ENCODE data around the gene NMD3. TPM values are rescaled to one million over a fixed set of nuclear protein-coding genes. Genes with fewer than 3 reads are reported as not detected.

NMD3 gene
- polyA plus RNA-seq, 1 experiment, result 53.5 TPM

DNA sequence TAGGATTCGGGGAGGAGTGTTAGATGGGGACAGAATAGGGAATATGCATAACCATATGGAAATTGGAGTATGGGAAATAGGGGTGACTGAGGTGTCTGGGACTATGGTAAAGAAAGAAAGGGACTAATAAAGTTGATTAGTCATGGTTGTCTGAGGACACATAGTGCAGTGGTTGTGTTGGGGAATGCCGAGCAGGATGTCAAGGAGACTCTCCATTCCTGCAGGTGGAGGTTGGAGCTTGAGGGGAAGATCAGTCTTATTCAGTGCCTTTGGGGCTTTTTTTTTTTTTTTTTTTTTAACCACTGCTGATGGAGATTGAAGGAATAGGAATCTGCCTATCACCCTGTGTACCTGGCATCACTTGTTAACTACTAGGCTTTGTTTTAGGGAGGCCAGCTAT lies 10.8 kb downstream of the NMD3 start:
- peaks cover 8% of the 10 kb centered on the region for H3K36me3 ChIP-seq (ENCODE audit: control insufficient read depth, insufficient read depth, low read length)
- no peak for DNase-seq (ENCODE audit: low read depth)
- TF ChIP-seq, protein P1, sequence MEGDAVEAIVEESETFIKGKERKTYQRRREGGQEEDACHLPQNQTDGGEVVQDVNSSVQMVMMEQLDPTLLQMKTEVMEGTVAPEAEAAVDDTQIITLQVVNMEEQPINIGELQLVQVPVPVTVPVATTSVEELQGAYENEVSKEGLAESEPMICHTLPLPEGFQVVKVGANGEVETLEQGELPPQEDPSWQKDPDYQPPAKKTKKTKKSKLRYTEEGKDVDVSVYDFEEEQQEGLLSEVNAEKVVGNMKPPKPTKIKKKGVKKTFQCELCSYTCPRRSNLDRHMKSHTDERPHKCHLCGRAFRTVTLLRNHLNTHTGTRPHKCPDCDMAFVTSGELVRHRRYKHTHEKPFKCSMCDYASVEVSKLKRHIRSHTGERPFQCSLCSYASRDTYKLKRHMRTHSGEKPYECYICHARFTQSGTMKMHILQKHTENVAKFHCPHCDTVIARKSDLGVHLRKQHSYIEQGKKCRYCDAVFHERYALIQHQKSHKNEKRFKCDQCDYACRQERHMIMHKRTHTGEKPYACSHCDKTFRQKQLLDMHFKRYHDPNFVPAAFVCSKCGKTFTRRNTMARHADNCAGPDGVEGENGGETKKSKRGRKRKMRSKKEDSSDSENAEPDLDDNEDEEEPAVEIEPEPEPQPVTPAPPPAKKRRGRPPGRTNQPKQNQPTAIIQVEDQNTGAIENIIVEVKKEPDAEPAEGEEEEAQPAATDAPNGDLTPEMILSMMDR (IDR thresholded peaks at IDR 0.05; ENCODE audit: insufficient read depth, low read depth, low read length), result no peak
- H3K4me3 ChIP-seq (ENCODE audit: low read depth, low read length), result no peak overlapping the region
- CTCF ChIA-PET, result interaction anchor here (0.7 kb wide), 1 partner anchor 124 kb away, joined by 3 read pairs; no protein-coding TSS in a partner anchor
- POLR2A ChIA-PET, result no interaction called here
- no peaks in the 10 kb centered on the region for H3K27me3 ChIP-seq (ENCODE audit: control insufficient read depth, insufficient read depth, low read length)

DNA sequence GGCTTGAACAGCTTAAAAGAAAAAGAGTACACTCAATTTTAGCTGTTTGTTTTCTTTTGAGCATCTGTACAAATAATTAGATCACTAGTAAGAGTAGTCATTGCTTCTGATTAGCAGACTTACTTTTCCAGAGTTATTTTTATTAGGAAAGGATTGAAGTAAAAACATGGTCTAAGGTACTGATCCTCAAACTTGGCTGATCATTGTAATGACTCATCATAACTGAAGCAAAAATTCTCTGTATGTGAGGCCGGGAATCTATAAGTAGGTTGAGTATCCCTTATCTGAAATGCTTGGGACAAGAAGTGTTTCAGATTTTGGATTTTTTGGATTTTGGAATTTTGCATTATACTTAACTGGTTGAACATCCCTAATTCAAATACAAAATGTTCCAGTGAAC lies 12.4 kb downstream of the NMD3 start:
- CTCF ChIA-PET, result no interaction called here
- Histone ChIP-seq H3K27me3 (ENCODE audit: control insufficient read depth, insufficient read depth, low read length) (no peaks in the 10 kb centered on the region), H3K36me3 (ENCODE audit: control insufficient read depth, insufficient read depth, low read length) (peaks cover 8% of the 10 kb centered on the region), H3K4me3 (ENCODE audit: low read depth, low read length) (no peak overlapping the region)
- no peak for DNase-seq (ENCODE audit: low read depth)
- TF ChIP-seq, protein P1 (IDR thresholded peaks at IDR 0.05; ENCODE audit: insufficient read depth, low read depth, low read length), result no peak
- POLR2A ChIA-PET, result no interaction called here

DNA sequence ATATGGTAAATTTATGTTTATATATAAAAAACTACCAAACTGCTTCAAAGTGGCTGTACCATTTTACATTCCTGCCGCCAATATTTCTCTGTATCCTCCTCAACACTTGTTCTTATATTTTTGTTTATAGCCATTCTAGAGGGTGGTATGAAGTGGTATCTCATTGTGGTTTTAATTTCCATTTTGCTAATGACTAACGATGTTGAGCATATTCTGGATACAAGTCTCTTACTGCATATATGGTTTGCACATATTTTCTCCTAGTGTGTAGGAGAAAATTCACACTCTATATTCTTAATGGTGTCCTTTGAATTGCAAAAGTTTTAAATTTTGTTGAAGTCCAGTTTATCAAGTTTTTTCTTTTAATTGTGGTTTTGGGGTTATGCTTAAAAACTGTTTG lies 15.1 kb downstream of the NMD3 start:
- Histone ChIP-seq H3K36me3 (ENCODE audit: control insufficient read depth, insufficient read depth, low read length) (no peaks in the 10 kb centered on the region; the same call in 1 of the 2 replicates), H3K27me3 (ENCODE audit: control insufficient read depth, insufficient read depth, low read length) (no peaks in the 10 kb centered on the region), H3K4me3 (ENCODE audit: low read depth, low read length) (no peak overlapping the region)
- ChIA-PET POLR2A (no interaction called here), CTCF (no interaction called here)
- DNase-seq (ENCODE audit: low read depth), result no peak
- TF ChIP-seq, protein P1 (IDR thresholded peaks at IDR 0.05; ENCODE audit: insufficient read depth, low read depth, low read length), result no peak

DNA sequence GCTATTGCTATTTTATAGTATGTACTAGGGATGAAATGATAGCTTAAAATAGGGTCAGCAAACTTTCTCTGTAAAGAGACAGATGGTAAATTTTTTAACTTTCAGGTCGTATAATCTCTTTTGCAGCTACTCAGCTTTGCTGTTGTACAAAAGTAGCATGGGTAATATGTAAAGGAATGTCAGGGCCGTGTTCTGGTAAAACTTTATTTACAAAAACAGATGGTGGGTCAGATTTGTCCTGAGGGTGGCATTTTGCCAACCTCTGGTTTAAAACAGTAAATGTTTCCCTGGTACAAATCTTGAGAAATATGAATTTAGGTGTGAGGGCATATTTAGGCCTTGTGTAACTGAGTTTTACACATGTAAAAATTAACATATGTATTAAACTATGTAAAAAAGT lies 18.6 kb downstream of the NMD3 start:
- Histone ChIP-seq H3K36me3 (ENCODE audit: control insufficient read depth, insufficient read depth, low read length) (peaks cover 4% of the 10 kb centered on the region), H3K27me3 (ENCODE audit: control insufficient read depth, insufficient read depth, low read length) (no peaks in the 10 kb centered on the region), H3K4me3 (ENCODE audit: low read depth, low read length) (no peak overlapping the region)
- DNase-seq (ENCODE audit: low read depth), result no peak
- POLR2A ChIA-PET, result interaction anchor here (0.6 kb wide), 1 partner anchor 19 kb away, joined by 3 read pairs; the partner anchor contains the start of gene NMD3
- TF ChIP-seq, protein P1 (IDR thresholded peaks at IDR 0.05; ENCODE audit: insufficient read depth, low read depth, low read length), result no peak
- CTCF ChIA-PET, result interaction anchor here (1.1 to 1.3 kb wide), 2 partner anchors 11 to 23 kb away, joined by 4 read pairs; no protein-coding TSS in a partner anchor

DNA sequence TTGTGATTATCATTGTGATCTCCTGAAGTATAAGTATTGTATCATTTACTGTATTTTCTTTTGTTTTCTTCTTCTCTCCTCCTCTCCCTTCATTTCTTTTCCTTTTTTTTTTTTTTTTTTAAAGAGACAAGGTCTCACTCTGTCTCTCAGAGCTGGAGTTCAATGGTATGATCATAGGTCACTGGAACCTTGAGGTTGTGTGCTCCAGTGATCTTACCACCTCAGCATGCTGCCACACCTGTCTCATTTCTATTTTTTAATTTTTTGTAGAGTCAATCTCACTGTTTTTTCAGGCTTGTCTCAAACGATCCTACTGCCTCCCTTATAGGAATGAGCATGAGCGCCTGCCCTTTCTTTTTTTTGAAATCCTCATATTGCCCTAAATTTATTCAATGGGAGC lies 23.4 kb downstream of the NMD3 start:
- ChIA-PET POLR2A (interaction anchor here (0.6 to 0.7 kb wide), 2 partner anchors 9 to 28 kb away, joined by 5 to 8 read pairs; no protein-coding TSS in a partner anchor), CTCF (interaction anchor here (1.1 kb wide), 1 partner anchor 8 kb away, joined by 3 read pairs; no protein-coding TSS in a partner anchor)
- DNase-seq (ENCODE audit: low read depth), result no peak
- Histone ChIP-seq H3K27me3 (ENCODE audit: control insufficient read depth, insufficient read depth, low read length) (no peaks in the 10 kb centered on the region), H3K4me3 (ENCODE audit: low read depth, low read length) (no peak overlapping the region), H3K36me3 (ENCODE audit: control insufficient read depth, insufficient read depth, low read length) (peaks cover 9% of the 10 kb centered on the region)
- TF ChIP-seq, protein P1 (IDR thresholded peaks at IDR 0.05; ENCODE audit: insufficient read depth, low read depth, low read length), result no peak
